HL-60 (cell line): ENCODE results near the gene TATDN2.

Experiments
- CTCF ChIP-seq: IDR thresholded peaks from one replicate; pipeline ENCODE4 v1.5.1; 2011; ENCODE audit warnings: low read length, control low read depth, inconsistent platforms; ENCODE audit not compliant: insufficient read depth
- GABPA ChIP-seq: IDR thresholded peaks from 2 replicates; pipeline ENCODE4 v1.6.1; 2012; ENCODE audit warnings: low read depth
- POLR2AphosphoS5 ChIP-seq: IDR thresholded peaks from 2 replicates; pipeline ENCODE4 v1.6.1; 2012; ENCODE audit warnings: low read depth
- SPI1 ChIP-seq: IDR thresholded peaks from 2 replicates; pipeline ENCODE4 v1.6.1; 2012; ENCODE audit warnings: low read depth, mild to moderate bottlenecking, borderline replicate concordance

- no peak for TF ChIP-seq CTCF
- no peak for TF ChIP-seq POLR2AphosphoS5
- no peak for TF ChIP-seq SPI1
- no peak for TF ChIP-seq GABPA
These were observed 57.9 kb downstream of the TATDN2 start for GRCh38 chr3:10306156-10306555.
